ENCODE data around the gene TERB2.

DNA sequence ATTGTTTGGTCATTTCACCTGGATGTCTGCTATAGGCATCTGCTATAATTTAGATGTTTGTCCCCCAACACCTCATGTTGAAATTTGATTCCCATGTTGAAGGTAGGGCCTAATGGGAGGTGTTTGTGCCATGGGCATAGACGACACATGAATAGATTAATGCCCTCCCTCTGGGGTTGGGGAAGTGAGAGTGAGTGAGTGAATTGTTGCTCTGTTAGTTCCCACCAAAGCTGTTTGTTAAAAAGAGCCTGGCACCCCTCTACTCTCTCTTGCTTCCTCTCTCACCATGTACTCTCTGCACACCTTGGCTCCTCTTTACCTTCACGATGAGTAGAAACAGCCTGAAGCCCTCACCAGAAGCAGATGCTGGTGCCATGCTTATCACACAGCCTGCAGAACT lies 42.6 kb downstream of the TERB2 start:
- TF ChIP-seq, protein P1, sequence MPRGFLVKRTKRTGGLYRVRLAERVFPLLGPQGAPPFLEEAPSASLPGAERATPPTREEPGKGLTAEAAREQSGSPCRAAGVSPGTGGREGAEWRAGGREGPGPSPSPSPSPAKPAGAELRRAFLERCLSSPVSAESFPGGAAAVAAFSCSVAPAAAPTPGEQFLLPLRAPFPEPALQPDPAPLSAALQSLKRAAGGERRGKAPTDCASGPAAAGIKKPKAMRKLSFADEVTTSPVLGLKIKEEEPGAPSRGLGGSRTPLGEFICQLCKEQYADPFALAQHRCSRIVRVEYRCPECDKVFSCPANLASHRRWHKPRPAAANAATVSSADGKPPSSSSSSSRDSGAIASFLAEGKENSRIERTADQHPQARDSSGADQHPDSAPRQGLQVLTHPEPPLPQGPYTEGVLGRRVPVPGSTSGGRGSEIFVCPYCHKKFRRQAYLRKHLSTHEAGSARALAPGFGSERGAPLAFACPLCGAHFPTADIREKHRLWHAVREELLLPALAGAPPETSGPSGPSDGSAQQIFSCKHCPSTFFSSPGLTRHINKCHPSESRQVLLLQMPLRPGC (tag by site-specific recombination; IDR thresholded peaks at IDR 0.05): no peak
- TF ChIP-seq RBAK (tag by site-specific recombination; IDR thresholded peaks at IDR 0.05) (no peak), MYNN (tag by site-specific recombination; IDR thresholded peaks at IDR 0.05; ENCODE audit: borderline replicate concordance) (no peak)
- TF ChIP-seq, protein P2, sequence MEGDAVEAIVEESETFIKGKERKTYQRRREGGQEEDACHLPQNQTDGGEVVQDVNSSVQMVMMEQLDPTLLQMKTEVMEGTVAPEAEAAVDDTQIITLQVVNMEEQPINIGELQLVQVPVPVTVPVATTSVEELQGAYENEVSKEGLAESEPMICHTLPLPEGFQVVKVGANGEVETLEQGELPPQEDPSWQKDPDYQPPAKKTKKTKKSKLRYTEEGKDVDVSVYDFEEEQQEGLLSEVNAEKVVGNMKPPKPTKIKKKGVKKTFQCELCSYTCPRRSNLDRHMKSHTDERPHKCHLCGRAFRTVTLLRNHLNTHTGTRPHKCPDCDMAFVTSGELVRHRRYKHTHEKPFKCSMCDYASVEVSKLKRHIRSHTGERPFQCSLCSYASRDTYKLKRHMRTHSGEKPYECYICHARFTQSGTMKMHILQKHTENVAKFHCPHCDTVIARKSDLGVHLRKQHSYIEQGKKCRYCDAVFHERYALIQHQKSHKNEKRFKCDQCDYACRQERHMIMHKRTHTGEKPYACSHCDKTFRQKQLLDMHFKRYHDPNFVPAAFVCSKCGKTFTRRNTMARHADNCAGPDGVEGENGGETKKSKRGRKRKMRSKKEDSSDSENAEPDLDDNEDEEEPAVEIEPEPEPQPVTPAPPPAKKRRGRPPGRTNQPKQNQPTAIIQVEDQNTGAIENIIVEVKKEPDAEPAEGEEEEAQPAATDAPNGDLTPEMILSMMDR (tag by site-specific recombination; IDR thresholded peaks at IDR 0.05): no peak
- TF ChIP-seq, protein P3, sequence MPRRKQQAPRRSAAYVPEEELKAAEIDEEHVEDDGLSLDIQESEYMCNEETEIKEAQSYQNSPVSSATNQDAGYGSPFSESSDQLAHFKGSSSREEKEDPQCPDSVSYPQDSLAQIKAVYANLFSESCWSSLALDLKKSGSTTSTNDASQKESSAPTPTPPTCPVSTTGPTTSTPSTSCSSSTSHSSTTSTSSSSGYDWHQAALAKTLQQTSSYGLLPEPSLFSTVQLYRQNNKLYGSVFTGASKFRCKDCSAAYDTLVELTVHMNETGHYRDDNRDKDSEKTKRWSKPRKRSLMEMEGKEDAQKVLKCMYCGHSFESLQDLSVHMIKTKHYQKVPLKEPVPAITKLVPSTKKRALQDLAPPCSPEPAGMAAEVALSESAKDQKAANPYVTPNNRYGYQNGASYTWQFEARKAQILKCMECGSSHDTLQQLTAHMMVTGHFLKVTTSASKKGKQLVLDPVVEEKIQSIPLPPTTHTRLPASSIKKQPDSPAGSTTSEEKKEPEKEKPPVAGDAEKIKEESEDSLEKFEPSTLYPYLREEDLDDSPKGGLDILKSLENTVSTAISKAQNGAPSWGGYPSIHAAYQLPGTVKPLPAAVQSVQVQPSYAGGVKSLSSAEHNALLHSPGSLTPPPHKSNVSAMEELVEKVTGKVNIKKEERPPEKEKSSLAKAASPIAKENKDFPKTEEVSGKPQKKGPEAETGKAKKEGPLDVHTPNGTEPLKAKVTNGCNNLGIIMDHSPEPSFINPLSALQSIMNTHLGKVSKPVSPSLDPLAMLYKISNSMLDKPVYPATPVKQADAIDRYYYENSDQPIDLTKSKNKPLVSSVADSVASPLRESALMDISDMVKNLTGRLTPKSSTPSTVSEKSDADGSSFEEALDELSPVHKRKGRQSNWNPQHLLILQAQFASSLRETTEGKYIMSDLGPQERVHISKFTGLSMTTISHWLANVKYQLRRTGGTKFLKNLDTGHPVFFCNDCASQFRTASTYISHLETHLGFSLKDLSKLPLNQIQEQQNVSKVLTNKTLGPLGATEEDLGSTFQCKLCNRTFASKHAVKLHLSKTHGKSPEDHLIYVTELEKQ (tag by site-specific recombination; IDR thresholded peaks at IDR 0.05; ENCODE audit: borderline replicate concordance): no peak
- TF ChIP-seq, protein P4, sequence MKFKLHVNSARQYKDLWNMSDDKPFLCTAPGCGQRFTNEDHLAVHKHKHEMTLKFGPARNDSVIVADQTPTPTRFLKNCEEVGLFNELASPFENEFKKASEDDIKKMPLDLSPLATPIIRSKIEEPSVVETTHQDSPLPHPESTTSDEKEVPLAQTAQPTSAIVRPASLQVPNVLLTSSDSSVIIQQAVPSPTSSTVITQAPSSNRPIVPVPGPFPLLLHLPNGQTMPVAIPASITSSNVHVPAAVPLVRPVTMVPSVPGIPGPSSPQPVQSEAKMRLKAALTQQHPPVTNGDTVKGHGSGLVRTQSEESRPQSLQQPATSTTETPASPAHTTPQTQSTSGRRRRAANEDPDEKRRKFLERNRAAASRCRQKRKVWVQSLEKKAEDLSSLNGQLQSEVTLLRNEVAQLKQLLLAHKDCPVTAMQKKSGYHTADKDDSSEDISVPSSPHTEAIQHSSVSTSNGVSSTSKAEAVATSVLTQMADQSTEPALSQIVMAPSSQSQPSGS (tag by site-specific recombination; IDR thresholded peaks at IDR 0.05; ENCODE audit: low read depth): no peak

Data from HEK293 (cell line).